SW 1271 (cell line): ENCODE measurements around the gene CCR8.
"Not testable (repeated sequence)": the region's sequence is repeated elsewhere in the genome, so short reads cannot be mapped to it uniquely, and the experiment has no call there.

Experiments
- DNase-seq, 2 experiments: peaks; one replicate each; lab custom pipeline; 2025; lab: John Stamatoyannopoulos, UW

The CCR8 gene

DNA sequence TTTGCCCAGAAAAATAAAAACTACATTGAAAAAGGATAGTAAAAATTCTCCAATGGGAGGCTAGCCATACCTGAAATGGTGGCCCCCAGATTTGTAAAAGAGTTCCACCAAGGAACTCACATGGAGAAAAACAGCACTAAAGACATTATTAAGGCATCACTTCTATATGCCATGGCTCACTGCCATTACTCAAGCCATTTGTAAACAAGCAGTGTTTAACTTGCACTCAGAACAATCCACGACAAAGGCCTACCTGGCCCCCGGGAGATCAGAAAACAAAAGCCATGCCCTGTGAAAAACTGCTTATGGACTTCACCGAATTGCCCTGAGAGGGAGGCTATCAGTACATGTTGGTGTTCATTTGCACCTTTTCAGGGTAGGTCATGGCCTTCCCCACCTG is 19.6 kb downstream of the CCR8 start:
- DNase-seq = no peak

DNA sequence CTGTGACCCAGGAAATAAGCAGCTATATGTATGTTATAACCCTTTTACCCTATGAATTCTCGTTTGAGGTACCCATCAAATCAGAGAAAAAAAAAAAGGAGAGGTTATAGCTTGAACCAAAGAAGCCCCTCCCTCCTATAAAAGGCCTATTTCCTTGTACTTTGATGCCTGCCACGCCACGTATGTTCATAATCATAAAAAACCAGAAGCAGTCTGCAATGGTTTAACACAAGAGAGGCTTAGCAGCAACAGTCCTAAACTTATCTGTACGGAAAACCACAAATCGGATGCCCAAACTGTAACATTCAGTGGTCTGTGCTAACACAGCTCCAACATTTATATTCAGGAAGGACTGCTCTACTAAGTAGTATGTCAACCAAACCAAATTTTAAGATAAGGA is 21.2 kb downstream of the CCR8 start:
- no peak for DNase-seq

DNA sequence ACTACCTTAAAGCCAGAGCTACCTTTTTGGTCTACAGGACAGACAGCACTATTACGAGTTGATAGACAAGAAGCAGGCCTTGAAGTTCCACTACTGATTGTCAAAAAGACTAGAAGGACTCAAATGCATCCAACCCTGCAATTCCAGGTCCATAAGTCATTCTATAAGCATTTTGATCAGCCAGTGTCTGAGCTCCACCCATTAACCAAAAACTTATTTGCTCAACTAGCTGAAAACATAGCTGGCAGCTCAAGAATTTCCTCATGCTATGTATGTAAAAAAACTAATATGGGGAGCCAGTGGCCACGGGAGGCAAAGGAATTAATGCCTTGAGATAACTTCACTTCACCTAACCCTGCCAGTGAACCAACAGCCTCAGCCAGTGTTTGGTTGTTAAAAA is 21.6 kb downstream of the CCR8 start:
- DNase-seq = not testable (repeated sequence)

DNA sequence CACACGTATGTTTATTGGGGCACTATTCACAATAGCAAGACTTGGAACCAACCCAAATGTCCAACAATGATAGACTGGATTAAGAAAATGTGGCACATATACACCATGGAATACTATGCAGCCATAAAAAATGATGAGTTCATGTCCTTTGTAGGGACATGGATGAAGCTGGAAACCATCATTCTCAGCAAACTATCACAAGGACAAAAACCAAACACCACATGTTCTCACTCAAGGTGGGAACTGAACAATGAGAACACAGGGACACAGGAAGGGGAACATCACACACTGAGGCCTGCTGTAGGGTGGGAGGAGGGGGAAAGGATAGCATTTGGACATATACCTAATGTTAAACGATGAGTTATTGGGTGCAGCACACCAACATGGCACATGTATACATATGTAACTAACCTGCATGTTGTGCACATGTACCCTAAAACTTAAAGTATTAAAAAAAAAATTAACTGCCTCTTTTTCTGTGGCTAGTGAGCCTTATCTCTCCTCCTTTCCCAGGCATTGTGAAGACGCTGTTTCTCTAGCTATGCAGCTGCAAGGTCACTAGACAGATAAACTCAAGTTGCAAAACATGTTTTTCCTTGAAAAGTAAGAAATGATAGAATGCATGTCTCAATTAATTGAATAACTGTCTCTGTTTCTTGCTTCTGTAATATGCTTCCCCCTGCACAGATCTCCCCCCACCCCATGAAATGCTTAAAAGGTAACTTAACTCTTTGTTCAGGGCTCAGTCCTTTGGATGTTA is 23.8 kb downstream of the CCR8 start:
- not testable (repeated sequence) for DNase-seq

DNA sequence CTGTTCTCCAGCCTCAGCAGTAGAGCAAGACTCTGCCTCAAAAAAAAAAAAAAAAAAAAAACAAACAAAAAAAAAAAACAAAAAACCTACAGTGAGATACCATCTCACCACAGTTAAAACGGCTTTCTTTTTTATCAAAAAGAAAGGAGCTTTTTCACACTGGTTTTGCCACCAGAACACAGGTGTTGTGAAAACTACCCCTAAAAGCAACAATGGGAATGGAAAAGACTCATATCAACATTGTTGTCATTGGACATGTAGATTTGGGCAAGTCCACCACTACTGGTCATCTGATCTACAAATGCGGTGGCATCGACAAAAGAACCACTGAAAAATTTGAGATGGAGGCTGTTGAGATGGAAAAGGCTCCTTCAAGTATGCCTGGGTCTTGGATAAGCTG is 28.8 kb downstream of the CCR8 start:
- no peak for DNase-seq

DNA sequence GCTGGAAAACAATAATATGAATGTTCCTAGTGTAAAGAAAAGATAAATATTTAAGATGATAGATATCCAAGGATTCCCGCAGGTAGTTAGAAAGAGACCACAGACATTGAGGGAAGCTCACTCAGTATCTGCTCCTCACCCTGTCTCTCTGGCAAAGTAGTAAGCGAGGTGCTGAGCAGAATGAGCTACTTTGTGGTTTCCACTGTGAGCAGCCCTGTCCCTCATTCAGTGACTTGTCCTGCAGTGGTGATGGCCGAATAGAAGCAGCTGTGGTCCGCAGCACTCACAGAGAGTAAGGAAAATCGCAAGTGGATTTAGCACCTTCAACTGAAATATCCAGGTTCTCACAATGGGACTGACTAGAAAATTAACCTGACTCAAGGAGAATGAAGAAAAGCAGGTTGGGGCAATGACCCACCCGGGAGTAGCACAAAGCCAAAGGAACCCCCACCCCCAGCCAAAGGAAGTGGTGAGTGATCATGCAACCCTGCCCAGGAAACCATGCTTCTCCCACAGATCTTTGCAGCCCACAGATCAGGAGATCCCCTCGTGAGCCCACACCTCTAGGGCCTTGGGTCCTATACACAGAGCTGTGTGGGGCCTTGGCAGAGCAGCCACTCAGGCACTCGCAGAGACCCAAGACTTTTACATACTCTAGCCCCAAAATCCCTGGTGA is 31.9 kb downstream of the CCR8 start:
- DNase-seq = no peak

DNA sequence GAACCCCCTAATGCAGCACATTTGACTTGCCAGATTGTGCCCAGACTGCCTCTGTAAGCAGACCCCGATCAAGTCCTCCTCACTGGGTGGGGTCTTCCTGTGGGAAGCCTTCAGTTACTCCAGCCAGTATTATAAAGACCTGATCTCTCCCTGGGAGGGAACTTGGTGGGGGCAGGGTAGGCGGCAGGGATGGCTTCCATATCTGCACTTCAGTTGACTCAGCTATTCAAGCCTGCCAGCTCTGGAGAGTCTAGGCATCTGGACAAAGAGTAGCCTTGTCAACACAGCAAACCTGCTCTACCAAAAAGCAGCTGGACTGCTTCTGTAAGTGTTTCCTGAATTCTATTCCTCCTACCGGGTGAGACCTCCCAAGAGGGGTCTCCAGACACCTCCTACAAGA is 32.7 kb downstream of the CCR8 start:
- DNase-seq = no peak

DNA sequence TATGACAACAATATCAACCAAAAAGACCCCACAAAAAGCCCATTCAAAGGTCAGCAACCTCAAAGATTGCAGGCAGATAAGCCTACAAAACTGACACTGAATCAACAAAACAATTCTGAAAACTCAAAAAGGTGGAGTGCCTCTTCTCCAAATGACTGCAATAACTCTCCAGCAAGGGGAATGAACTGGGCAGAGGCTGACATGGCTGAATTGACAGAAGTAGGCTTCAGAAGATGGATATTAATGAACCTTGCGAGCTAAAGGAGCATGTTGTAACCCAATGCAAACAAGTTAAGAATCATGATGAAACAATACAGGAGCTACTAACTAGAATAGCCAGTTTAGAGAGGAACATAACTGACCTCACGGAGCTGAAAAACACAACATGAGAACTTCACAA is 33.3 kb downstream of the CCR8 start:
- DNase-seq = no peak

DNA sequence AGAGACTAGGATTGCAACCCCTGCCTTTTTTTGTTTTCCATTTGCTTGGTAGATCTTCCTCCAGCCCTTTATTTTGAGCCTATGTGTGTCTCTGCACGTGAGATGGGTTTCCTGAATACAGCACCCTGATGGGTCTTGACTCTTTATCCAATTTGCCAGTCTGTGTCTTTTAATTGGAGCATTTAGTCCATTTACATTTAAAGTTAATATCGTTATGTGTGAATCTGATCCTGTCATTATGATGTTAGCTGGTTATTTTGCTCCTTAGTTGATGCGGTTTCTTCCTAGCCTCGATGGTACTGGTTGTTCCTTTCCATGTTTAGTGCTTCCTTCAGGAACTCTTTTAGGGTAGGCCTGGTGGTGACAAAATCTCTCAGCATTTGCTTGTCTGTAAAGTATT is 40.9 kb downstream of the CCR8 start:
- DNase-seq = not testable (repeated sequence)

DNA sequence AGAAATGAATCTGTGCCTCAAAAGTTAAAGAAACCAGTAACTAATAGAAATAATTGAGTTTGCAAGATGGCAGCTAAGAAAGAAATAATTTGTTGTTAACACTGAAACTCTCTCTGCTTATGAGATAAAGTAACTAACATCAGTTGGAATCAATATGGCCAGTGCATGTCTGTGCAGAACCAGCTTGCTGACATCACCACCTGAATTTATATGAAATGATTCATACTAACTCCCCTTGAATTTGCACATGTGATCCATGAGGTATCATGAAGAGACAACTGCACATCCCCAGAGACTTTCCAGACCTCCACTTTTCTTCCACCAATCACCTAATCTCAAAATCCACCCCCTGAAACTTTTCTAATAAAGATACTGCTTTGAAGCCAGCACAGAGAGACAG is 43.3 kb downstream of the CCR8 start:
- DNase-seq = no peak

DNA sequence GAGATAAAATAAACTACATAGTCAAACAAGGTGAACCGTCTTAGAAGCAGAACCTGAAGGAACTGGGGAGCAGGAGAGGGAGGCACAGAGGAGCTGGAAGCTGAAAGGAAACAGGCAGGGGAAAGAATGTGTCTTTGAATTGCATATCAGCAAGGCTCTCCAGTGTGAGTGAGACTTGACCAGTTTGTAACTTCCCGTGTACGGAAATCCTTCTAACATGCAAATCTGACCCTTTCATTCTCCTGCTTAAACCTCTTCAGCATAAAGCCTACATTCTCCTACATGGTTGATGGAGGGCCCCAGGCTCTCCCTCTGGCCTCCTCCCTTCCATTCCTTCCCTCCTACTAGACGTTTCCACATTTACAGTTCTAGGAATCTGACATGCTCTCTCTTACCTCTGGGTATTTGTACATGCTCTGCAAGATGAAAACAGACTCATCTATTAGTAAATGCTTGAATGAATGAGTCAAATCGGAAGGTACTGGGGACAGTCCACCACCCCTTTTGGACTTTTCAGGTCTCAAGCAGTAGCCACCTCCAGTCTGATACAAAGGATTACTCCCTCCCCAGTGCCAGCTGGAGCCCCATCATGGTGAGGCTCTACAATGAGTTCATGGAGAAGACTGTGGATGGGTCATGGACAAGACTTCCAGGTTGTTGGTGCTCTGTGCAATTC is 47.6 kb downstream of the CCR8 start:
- no peak for DNase-seq

DNA sequence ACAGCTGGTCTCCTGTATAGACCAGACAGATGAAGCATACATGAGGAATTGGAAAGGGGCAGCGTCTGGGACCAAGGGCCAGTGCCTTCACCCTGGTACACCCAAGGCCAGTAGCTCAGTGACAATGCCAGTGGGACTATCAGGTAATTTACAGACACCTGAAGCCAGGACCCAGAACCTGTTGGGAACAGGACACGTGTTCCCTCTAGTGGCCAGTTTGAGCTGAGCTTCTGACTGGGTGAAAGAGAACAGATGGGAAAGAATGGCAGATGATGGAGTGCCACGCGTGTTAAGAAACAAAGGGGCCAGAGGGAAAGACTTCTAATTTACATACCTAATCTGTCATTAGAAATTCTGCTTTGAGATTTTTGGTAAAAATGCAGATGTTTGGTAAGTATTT is 48.6 kb downstream of the CCR8 start:
- no peak for DNase-seq

DNA sequence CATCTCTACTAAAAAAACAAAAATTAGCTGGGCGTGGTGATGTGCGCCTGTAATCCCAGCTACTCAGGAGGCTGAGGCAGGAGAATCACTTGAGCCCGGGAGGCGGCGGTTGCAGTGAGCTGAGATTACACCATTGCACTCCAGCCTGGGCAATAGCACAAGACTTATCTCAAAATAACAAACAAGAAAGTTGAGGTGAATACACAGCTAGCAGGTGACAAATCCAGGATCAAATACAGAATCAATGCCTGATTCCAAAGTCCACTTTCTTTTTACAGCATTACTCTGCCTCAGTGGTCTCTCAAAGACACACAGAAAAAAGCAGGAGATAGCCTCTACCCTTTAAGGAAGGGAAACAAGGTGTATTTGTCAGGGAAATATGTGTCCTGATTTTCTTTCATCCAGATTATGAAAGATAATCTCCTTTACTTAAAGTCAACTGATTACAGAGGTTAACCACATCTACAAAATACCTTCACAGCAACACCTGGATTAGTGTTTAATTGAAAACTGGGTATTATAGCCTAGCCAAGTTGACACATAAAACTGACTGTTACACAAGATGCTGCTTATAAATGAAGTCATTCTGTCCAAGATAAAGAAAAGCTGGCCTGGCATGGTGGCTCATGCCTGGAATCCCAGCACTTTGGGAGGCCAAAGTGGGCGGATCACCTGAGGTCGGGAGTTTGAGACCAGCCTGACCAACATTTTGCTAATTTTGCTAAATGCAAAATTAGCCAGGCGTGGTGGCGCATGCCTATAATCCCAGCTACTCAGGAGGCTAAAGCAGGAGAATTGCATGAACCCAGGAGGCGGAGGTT is 49.7 kb downstream of the CCR8 start:
- DNase-seq = no peak

DNA sequence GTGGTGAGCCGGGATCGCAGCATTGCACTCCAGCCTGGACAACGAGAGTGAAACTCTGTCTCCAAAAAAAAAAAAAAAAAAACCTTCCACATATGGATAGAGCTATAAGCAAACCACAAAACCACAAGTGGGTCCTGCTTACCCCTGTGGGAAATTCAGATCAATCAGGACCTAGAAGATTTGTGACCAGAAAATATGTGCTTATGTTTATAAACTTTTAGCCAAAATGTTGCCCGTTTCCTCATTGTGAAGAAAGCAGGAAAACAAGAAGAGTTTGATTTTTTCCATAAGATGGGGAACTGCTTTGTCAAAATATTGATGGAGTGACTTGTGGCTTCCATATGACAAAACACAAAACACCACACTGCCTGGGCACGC is 50.3 kb downstream of the CCR8 start:
- no peak for DNase-seq

DNA sequence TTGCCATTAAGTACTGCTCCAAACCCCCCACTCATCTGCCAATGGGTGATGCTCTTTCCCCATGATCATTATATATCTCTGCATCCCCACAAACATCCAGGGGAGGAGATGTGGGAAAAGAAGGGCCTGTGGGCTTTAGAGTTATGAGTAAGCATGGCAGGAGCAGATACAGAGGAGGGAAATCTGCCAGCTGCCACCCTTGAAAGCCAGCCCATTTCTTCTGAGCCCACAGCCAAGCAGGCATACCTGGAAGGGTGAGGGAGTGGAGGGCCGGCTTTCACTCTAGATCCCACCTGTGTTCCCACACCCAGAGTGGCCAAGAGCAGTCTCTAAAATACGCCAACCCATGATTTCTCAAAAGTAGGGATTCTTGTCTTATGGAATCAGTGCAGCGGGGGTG is 51.9 kb downstream of the CCR8 start:
- no peak for DNase-seq
